Gastrocnemius medialis (tissue), 4 donors: Measurements from ENCODE around the gene FOLR1. TPM values are rescaled to one million over a fixed set of nuclear protein-coding genes. Genes with fewer than 3 reads are reported as not detected.

Experiments
- ATAC-seq, 2 donors: fragments of 150-250 bp; one replicate each; pipeline ENCODE4 v1.9.1; 2016
- DNase-seq, 2 donors: peaks; one replicate each; pipeline ENCODE4 v3.0.0-alpha.2; 2019
- H3K27ac ChIP-seq, 4 donors: fragments of 200-600 bp; sonication (generic); 1 replicate in 1 of 4; 2 replicates in 3 of 4; pipeline ENCODE4 v1.5.1; 2016 to 2018; ENCODE audit warnings: mild to moderate bottlenecking in 2 of 4, moderate library complexity in 1 of 4
- H3K27me3 ChIP-seq, 3 donors: fragments of 200-600 bp; sonication (generic) in 2 of 3; 1 replicate in 1 of 3; 2 replicates in 2 of 3; pipeline versions ENCODE4 v1.5.1 to v1.6.0; 2016 to 2019; ENCODE audit warnings: mild to moderate bottlenecking in 1 of 3, moderate library complexity in 1 of 3
- H3K36me3 ChIP-seq, 2 donors: fragments of 200-600 bp; sonication (generic) in 1 of 2; one replicate each; pipeline ENCODE4 v1.5.1; 2017 to 2018
- H3K4me1 ChIP-seq, 2 donors: fragments of 200-600 bp; sonication (generic) in 1 of 2; one replicate each; pipeline ENCODE4 v1.5.1; 2016 to 2017; ENCODE audit warnings: mild to moderate bottlenecking in 2 of 2
- H3K4me3 ChIP-seq, 4 donors: fragments of 200-600 bp; sonication (generic) in 3 of 4; 1 replicate in 1 of 4; 2 replicates in 3 of 4; pipeline ENCODE4 v1.5.1; 2016 to 2019; ENCODE audit warnings: mild to moderate bottlenecking in 2 of 4
- H3K9me3 ChIP-seq, 3 donors: fragments of 200-600 bp; sonication (generic) in 2 of 3; 1 replicate in 1 of 3; 2 replicates in 2 of 3; pipeline ENCODE4 v1.5.1; 2016 to 2019
- CTCF ChIP-seq, 5 experiments: fragments of 450-650 bp in 3 of 5; fragments of 200-600 bp in 2 of 5; sonication (generic) in 2 of 5; IDR thresholded peaks in 4 of 5; conservative IDR thresholded peaks in 1 of 5; 1 replicate in 4 of 5; 2 replicates in 1 of 5; pipeline ENCODE4 v1.5.1; 2016 to 2019; ENCODE audit warnings: antibody characterized with exemption in 5 of 5, mild to moderate bottlenecking in 3 of 5, moderate library complexity in 3 of 5
- POLR2A ChIP-seq, 2 donors: fragments of 450-650 bp; IDR thresholded peaks; one replicate each; pipeline ENCODE4 v1.6.1; 2017; ENCODE audit warnings: antibody characterized with exemption in 2 of 2, mild to moderate bottlenecking in 2 of 2, moderate library complexity in 2 of 2
- in situ Hi-C, 4 donors: fragments of 200-750 bp; cut with MboI; loops; one replicate each; pipeline versions ENCODE4 v1.15.0 to v1.8.0; 2017; ENCODE audit warnings: low sequenced_read_pairs in 4 of 4
- intact Hi-C: fragments of 100-400 bp; cut with DNase I; formaldehyde crosslinking; loops from one replicate; pipeline ENCODE4 v1.15.1; 2023; ENCODE audit warnings: low total_unique reads
- total RNA-seq, 4 donors: library from RNA; depleted of rRNA; stranded (reverse); fragments of >200 nt; gene quantifications; one replicate each; pipeline versions ENCODE4 v1.1.0 to v1.2.3, GENCODE V29; 2016

Gene FOLR1
- total RNA-seq, 4 donors from 2014 or later = not detected

GRCh38 chr11:72221386-72222075 lies 29.6 kb downstream of the FOLR1 start:
- DNase-seq = peak in 1 of 2 donors; percentile 16
- ATAC-seq = no peak
- peak overlapping the region in 1 of 4 donors; percentile 98 for H3K27ac ChIP-seq
- H3K27me3 ChIP-seq = no peaks in the 10 kb centered on the region
- peaks cover 0 to 2% of the 10 kb centered on the region in 2 donors for H3K36me3 ChIP-seq
- intact Hi-C loops (loop anchor here (2.0 to 5.0 kb wide), 3 partner anchors 211 to 919 kb away; partner anchors contain the start of gene CLPB), in situ Hi-C loops (no loop called here)
- H3K9me3 ChIP-seq = no peaks in the 10 kb centered on the region
- no peak overlapping the region for H3K4me3 ChIP-seq
- TF ChIP-seq CTCF (IDR thresholded peaks at IDR 0.05 in 4 of 5, conservative IDR thresholded peaks at IDR 0.05 in 1 of 5) = no peak
- TF ChIP-seq POLR2A (IDR thresholded peaks at IDR 0.05) = no peak
- peaks cover 21 to 22% of the 10 kb centered on the region in 2 donors for H3K4me1 ChIP-seq

GRCh38 chr11:72222106-72222891 lies 30.4 kb downstream of the FOLR1 start:
- intact Hi-C loops = loop anchor here (2.0 to 5.0 kb wide), 3 partner anchors 210 to 919 kb away; partner anchors contain the start of gene CLPB
- Histone ChIP-seq H3K9me3 (no peaks in the 10 kb centered on the region), H3K4me1 (peaks cover 21 to 26% of the 10 kb centered on the region in 2 donors), H3K27me3 (no peaks in the 10 kb centered on the region), H3K4me3 (peak overlapping the region; percentile 84 to 95 (median 88)), H3K27ac (peak overlapping the region; percentile 97 to 99 (median 98)), H3K36me3 (peaks cover 0 to 7% of the 10 kb centered on the region in 2 donors)
- no peak for TF ChIP-seq POLR2A (IDR thresholded peaks at IDR 0.05)
- no peak for TF ChIP-seq CTCF (IDR thresholded peaks at IDR 0.05 in 4 of 5, conservative IDR thresholded peaks at IDR 0.05 in 1 of 5)
- no peak for ATAC-seq
- DNase-seq = peak in 1 of 2 donors; percentile 12
- in situ Hi-C loops = no loop called here

GRCh38 chr11:72222907-72223614 lies 31.1 kb downstream of the FOLR1 start:
- peak; percentile 78 to 80 for ATAC-seq

More at GRCh38 chr11:72222907-72223614, 31.1 kb downstream of the FOLR1 start:
- Histone ChIP-seq H3K9me3 (no peaks in the 10 kb centered on the region), H3K27me3 (no peaks in the 10 kb centered on the region), H3K4me3 (peak overlapping the region; percentile 84 to 95 (median 88)), H3K27ac (peak overlapping the region; percentile 97 to 99 (median 98)), H3K4me1 (peaks cover 21 to 26% of the 10 kb centered on the region in 2 donors), H3K36me3 (peaks cover 0 to 9% of the 10 kb centered on the region in 2 donors)
- peak; percentile 94 to 96 for DNase-seq
- TF ChIP-seq CTCF (IDR thresholded peaks at IDR 0.05 in 4 of 5, conservative IDR thresholded peaks at IDR 0.05 in 1 of 5) = peak in 4 of 5 experiments; percentile 3 to 63 (median 44)
- TF ChIP-seq POLR2A (IDR thresholded peaks at IDR 0.05) = peak; percentile 92 to 95
- in situ Hi-C loops (no loop called here), intact Hi-C loops (loop anchor here (1.0 to 5.0 kb wide), 6 partner anchors 111 to 918 kb away; partner anchors contain the start of genes ANAPC15, CLPB and XNDC1N)
